Measurements from ENCODE around the gene SLC39A6. TPM values are rescaled to one million over a fixed set of nuclear protein-coding genes. Genes with fewer than 3 reads are reported as not detected.

The SLC39A6 gene
- total RNA-seq, 4 donors from 2014 or later = 30.3 to 59.0 (median 48.2) TPM

- TF ChIP-seq CTCF (IDR thresholded peaks at IDR 0.05; ENCODE audit: low read depth) = no peak
Measured at GRCh38 chr18:36127836-36128529, 1.2 kb downstream of the SLC39A6 start.

- no peak for TF ChIP-seq CTCF (IDR thresholded peaks at IDR 0.05; ENCODE audit: low read depth)
Measured at GRCh38 chr18:36126668-36127067, 2.5 kb downstream of the SLC39A6 start.

- TF ChIP-seq CTCF (IDR thresholded peaks at IDR 0.05; ENCODE audit: low read depth) = no peak
Measured at GRCh38 chr18:36124841-36125240, 4.3 kb downstream of the SLC39A6 start.

DNA sequence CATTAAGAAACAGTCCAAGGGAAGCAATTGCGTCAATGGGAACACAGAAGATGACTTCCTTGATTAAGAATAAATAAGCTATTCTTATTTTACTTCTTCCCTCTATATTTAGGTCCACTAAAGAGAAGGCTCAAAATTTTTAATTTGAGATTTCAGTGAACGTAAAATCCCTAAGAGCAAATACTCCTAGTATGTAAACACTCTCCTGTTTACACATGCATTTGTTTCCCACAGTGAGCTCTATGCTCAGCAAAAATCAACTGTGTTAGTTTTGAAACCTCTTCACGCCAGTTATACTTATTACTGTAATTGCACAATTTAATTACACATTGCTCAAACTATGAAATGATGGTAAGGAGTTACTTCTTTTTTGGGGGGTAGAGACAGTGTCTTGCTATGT lies 8.8 kb downstream of the SLC39A6 start:
- no peak for TF ChIP-seq CTCF (IDR thresholded peaks at IDR 0.05; ENCODE audit: low read depth)

DNA sequence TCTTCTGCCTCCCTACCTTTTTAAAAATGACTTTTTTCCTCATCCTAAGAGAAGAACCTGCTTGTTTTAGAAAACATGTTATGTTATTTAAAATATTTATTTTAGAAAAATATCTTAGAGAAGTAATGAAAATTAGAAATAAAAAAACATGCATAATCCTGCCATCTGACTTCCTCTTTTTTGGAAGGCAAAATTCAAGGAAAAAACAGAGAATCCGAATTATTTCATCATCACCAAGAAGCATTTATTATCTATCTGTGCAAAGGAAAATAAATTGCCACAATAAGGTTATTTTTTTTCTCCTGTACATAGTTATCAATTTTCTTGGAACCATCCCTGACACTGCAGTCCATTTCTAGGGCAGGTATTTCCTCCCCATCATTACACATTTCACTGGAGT lies 14.4 kb downstream of the SLC39A6 start:
- no peak for TF ChIP-seq CTCF (IDR thresholded peaks at IDR 0.05; ENCODE audit: low read depth)

GRCh38 chr18:36114251-36114650 lies 14.9 kb downstream of the SLC39A6 start:
- no peak for TF ChIP-seq CTCF (IDR thresholded peaks at IDR 0.05; ENCODE audit: low read depth)

DNA sequence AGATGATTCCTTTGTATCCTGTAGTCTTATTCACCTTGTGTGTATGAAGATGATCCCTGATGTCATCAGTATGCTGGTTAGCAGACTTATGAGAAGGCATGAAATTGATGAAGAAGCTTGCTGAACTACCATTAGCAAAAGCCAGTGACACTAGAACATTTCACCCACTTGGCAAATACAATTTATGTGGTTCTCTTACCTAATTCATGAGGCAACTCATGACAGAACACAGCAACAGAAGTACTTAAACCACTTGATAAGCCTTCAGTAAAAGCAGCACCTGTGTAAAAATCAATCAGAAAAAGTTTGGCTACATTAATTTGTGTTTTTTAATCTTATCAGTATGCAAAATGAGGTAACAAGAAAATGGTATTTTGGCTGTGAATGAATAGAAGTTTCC lies 16.8 kb downstream of the SLC39A6 start:
- TF ChIP-seq CTCF (IDR thresholded peaks at IDR 0.05; ENCODE audit: low read depth) = no peak

Measured in subcutaneous adipose tissue (tissue), 4 donors.